Neuron (in vitro differentiated cells): ENCODE measurements around the gene THEMIS2.

Experiments used
- H2AFZ ChIP-seq: one replicate; pipeline ENCODE4 v1.6.1; 2013; ENCODE audit warnings: low read depth, mild to moderate bottlenecking, inconsistent platforms, low read length, moderate library complexity
- H3K27me3 ChIP-seq: one replicate; pipeline ENCODE4 v1.6.1; 2013; ENCODE audit warnings: low read length; ENCODE audit not compliant: insufficient read depth
- H3K36me3 ChIP-seq: one replicate; pipeline ENCODE4 v1.6.1; 2013; ENCODE audit warnings: low read length; ENCODE audit not compliant: insufficient read depth
- H3K4me1 ChIP-seq: one replicate; pipeline ENCODE4 v1.6.1; 2013; ENCODE audit warnings: low read length; ENCODE audit not compliant: insufficient read depth
- H3K4me3 ChIP-seq: 2 replicates; pipeline ENCODE4 v1.5.1; 2013; ENCODE audit warnings: mild to moderate bottlenecking, low read length, moderate library complexity
- H3K9me3 ChIP-seq: one replicate; pipeline ENCODE4 v1.6.1; 2013; ENCODE audit warnings: low read length

THEMIS2 gene

GRCh38 chr1:27922272-27922671 lies 49.9 kb downstream of the THEMIS2 start:
- Histone ChIP-seq H3K27me3 (peaks cover 13% of the 10 kb centered on the region), H3K9me3 (no peaks in the 10 kb centered on the region), H2AFZ (no peak overlapping the region), H3K4me1 (no peaks in the 10 kb centered on the region), H3K4me3 (no peak overlapping the region), H3K36me3 (no peaks in the 10 kb centered on the region)

DNA sequence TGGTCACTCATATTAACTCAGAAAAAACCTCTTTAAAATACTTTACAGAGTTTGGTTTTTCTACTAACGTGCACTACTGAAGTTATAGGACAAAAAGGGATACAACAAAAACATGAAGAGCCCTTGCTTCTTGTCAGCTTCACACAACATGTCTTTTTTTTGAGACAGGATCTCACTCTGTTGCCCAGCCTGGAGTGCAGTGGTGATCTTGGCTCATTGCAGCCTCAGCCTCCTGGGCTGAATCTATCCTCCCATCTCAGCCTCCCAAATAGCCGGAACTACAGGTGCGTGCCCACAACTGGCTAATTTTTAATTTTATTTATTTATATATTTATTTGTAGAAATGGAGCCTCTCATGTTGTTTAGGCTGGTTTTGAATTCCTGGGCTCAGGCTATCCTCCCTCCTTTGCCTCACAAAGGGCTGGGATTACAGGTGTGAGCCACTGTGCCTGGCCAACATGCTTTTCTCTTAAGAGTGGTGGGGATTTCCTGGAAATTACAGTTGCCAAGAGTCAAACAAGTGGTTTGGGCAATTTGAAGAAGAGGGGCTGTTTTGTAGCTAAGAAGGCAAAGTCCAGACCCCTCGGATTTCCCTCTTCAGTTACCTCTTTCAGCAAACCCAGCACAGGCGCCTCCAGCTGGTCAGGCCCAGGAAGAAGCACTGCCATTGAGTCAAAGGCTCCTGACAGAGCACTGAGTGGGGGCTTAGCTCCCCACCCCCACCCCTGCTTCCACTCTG lies 56.0 kb downstream of the THEMIS2 start:
- Histone ChIP-seq H3K4me1 (no peaks in the 10 kb centered on the region), H2AFZ (no peak overlapping the region), H3K36me3 (no peaks in the 10 kb centered on the region), H3K4me3 (no peak overlapping the region), H3K9me3 (no peaks in the 10 kb centered on the region), H3K27me3 (peaks cover 9% of the 10 kb centered on the region)

DNA sequence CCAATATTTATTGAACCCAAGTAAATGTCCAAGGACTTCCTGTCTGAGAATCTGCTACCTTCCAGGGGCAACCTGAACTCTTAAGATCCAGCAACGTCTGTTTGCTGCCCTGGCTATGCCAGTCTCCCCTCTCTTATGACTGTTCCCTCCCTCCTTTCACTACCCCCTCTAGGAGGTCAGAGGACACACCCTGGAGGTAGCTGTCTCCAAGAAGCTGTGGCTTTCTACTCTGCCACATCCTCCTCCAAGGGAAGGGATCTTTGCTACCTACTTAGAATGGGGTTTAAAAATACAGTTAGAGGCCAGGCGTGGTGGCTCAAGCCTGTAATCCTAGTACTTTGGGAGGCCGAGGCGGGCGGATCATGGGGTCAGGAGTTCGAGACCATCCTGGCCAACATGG lies 58.8 kb downstream of the THEMIS2 start:
- H3K27me3 ChIP-seq, result peaks cover 21% of the 10 kb centered on the region
- H3K36me3 ChIP-seq, result no peaks in the 10 kb centered on the region
- no peak overlapping the region for H3K4me3 ChIP-seq
- peaks cover 8% of the 10 kb centered on the region for H3K4me1 ChIP-seq
- no peaks in the 10 kb centered on the region for H3K9me3 ChIP-seq
- H2AFZ ChIP-seq, result no peak overlapping the region

- Histone ChIP-seq H3K4me3 (no peak overlapping the region), H3K36me3 (no peaks in the 10 kb centered on the region), H2AFZ (no peak overlapping the region), H3K27me3 (peaks cover 17% of the 10 kb centered on the region), H3K4me1 (peaks cover 8% of the 10 kb centered on the region), H3K9me3 (no peaks in the 10 kb centered on the region)
Measured at GRCh38 chr1:27931759-27932158, 59.4 kb downstream of the THEMIS2 start.

- H3K36me3 ChIP-seq, result no peaks in the 10 kb centered on the region
- peak within 1 kb of the TSS; percentile 21 for H2AFZ ChIP-seq
- peaks cover 8% of the 10 kb centered on the region for H3K4me1 ChIP-seq
- peaks cover 24% of the 10 kb centered on the region for H3K27me3 ChIP-seq
- H3K9me3 ChIP-seq, result no peaks in the 10 kb centered on the region
- H3K4me3 ChIP-seq, result peak within 1 kb of the TSS; percentile 11
Measured at GRCh38 chr1:27934818-27935549, 62.6 kb downstream of the THEMIS2 start, which contains the start of gene SMPDL3B. SMPDL3B (plus strand) TSS chr1:27935000; CDS start chr1:27935184, 184 bp downstream.

GRCh38 chr1:27935721-27936120 lies 63.4 kb downstream of the THEMIS2 start:
- H2AFZ ChIP-seq, result no peak overlapping the region
- peaks cover 8% of the 10 kb centered on the region for H3K4me1 ChIP-seq
- H3K36me3 ChIP-seq, result no peaks in the 10 kb centered on the region
- H3K4me3 ChIP-seq, result no peak overlapping the region
- H3K9me3 ChIP-seq, result no peaks in the 10 kb centered on the region
- H3K27me3 ChIP-seq, result peaks cover 24% of the 10 kb centered on the region
